Adrenal gland (tissue), 12 donors: ENCODE data around the gene TKT. TPM values are rescaled to one million over a fixed set of nuclear protein-coding genes. Genes with fewer than 3 reads are reported as not detected.

Source experiments
- DNase-seq, 7 donors: peaks; one replicate each; pipeline ENCODE4 v3.0.0-alpha.2; 2019 to 2020
- H3K27ac ChIP-seq, 5 donors: fragments of 200-600 bp; sonication (generic) in 4 of 5; 1 replicate in 3 of 5; 2 replicates in 2 of 5; pipeline versions ENCODE4 v1.5.1 to v1.8.0; 2016 to 2020; ENCODE audit warnings: mild to moderate bottlenecking in 1 of 5
- H3K27me3 ChIP-seq: fragments of 200-600 bp; 2 replicates; pipeline ENCODE4 v1.8.0; 2021
- H3K36me3 ChIP-seq, 2 donors: fragments of 200-600 bp; replicated peaks in 1 of 2; 1 replicate in 1 of 2; 2 replicates in 1 of 2; pipeline versions ENCODE4 v1.5.1 to v1.8.0; 2018 to 2022
- H3K4me1 ChIP-seq, 2 donors: fragments of 200-600 bp; replicated peaks in 1 of 2; 1 replicate in 1 of 2; 2 replicates in 1 of 2; pipeline versions ENCODE4 v1.5.1 to v1.8.0; 2018 to 2021
- H3K4me3 ChIP-seq, 4 donors: fragments of 200-600 bp; sonication (generic) in 3 of 4; one replicate each; pipeline ENCODE4 v1.5.1; 2016 to 2018
- H3K9me3 ChIP-seq, 3 donors: fragments of 200-600 bp; sonication (generic) in 1 of 3; replicated peaks in 1 of 3; 1 replicate in 2 of 3; 2 replicates in 1 of 3; pipeline versions ENCODE4 v1.5.1 to v1.8.0; 2016 to 2021
- CTCF ChIP-seq, 6 experiments: fragments of 450-650 bp in 4 of 6; fragments of 200-600 bp in 2 of 6; sonication (generic) in 1 of 6; IDR thresholded peaks; 1 replicate in 5 of 6; 2 replicates in 1 of 6; pipeline versions ENCODE4 v1.5.1 to v1.8.0; 2016 to 2021; ENCODE audit warnings: antibody characterized with exemption in 6 of 6, mild to moderate bottlenecking in 2 of 6, moderate library complexity in 1 of 6
- POLR2A ChIP-seq, 2 donors: fragments of 450-650 bp; IDR thresholded peaks; one replicate each; pipeline ENCODE4 v1.6.1; 2017; ENCODE audit warnings: antibody characterized with exemption in 2 of 2, mild to moderate bottlenecking in 2 of 2, moderate library complexity in 1 of 2
- WGBS, 4 donors: extraction: QIAGEN DNeasy Blood & Tissue Kit in 2 of 4; methylation state at CpG; one replicate each; pipeline versions ENCODE4 v1.1.5 to v1.1.7; 2013 to 2017; 5-methylcytosine and 5-hydroxymethylcytosine counted together
- intact Hi-C, 2 donors: fragments of 100-400 bp; cut with DNase I; formaldehyde crosslinking; loops; one replicate each; pipeline versions ENCODE4 v1.14.1 to v1.15.0; 2022 to 2023
- polyA plus RNA-seq, 3 donors: library from polyadenylated mRNA; stranded (reverse); fragments of 200-250 nt in 2 of 3; fragments of 350-450 nt in 1 of 3; fragmentation: Illumina TruSeq in 1 of 3; extraction: RNeasy Lipid Tissue Mini Kit (QIAGEN cat#74804) in 1 of 3; gene quantifications; one replicate each; pipeline ENCODE4 v1.2.3, GENCODE V29; 2013 to 2014
- total RNA-seq, 9 donors: library from RNA; depleted of rRNA in 4 of 9; stranded (reverse); fragments of >200 nt in 4 of 9; fragments of 120-200 nt in 1 of 9; fragmentation: NEBNext Ultra II Directional in 1 of 9; extraction: Animal tissue kit (Norgen Biotek cat#: 25700) in 1 of 9; gene quantifications; one replicate each; pipeline versions ENCODE4 v1.1.0 to v1.2.4, GENCODE V29; 2013 to 2023
- donor health status: healthy with polysubstance abuse.
- donor health status: Bipolar disorder and iron deficiency.
- donor health status: DM: yes; HTN: yes; CAD: no.
- donor health status: DM: no; HTN: no; CAD: no.
- donor health status: DM: no; HTN: no; CAD: no.
- donor health status: DM: yes; HTN: yes; CAD: no.

The TKT gene
- total and polyA plus RNA-seq, 12 donors = 131 to 516 (median 276) TPM

- Histone ChIP-seq H3K9me3 (no peaks in the 10 kb centered on the region), H3K4me1 (peaks cover 5 to 9% of the 10 kb centered on the region in 2 donors), H3K27ac (peak overlapping the region in 1 of 5 donors; percentile 50), H3K4me3 (no peak overlapping the region), H3K36me3 (peaks cover 0 to 47% of the 10 kb centered on the region in 2 donors), H3K27me3 (no peaks in the 10 kb centered on the region)
- DNase-seq = no peak
- 77 to 90% (median 84%) methylated on average over 4 of the region's 4 CpGs for WGBS, 4 donors
- TF ChIP-seq POLR2A (IDR thresholded peaks at IDR 0.05) = no peak
- intact Hi-C loops = no loop called here
Measured at GRCh38 chr3:53288214-53288613, 32.4 kb upstream of the TKT start.

GRCh38 chr3:53287131-53287629 lies 31.4 kb upstream of the TKT start:
- peaks cover 0 to 42% of the 10 kb centered on the region in 2 donors for H3K36me3 ChIP-seq
- intact Hi-C loops = no loop called here
- peak overlapping the region in 2 of 5 donors; percentile 50 to 69 for H3K27ac ChIP-seq

GRCh38 chr3:53286727-53287126 lies 30.9 kb upstream of the TKT start:
- Histone ChIP-seq H3K36me3 (peaks cover 0 to 39% of the 10 kb centered on the region in 2 donors), H3K4me3 (no peak overlapping the region), H3K9me3 (no peaks in the 10 kb centered on the region), H3K27me3 (no peaks in the 10 kb centered on the region), H3K4me1 (peaks cover 5 to 9% of the 10 kb centered on the region in 2 donors), H3K27ac (peak overlapping the region in 2 of 5 donors; percentile 23 to 69)
- no peak for TF ChIP-seq POLR2A (IDR thresholded peaks at IDR 0.05)
- no peak for TF ChIP-seq CTCF (IDR thresholded peaks at IDR 0.05)
- intact Hi-C loops = no loop called here
- 48 to 74% (median 60%) methylated on average over 1 of the region's 1 CpG for WGBS, 4 donors
- no peak for DNase-seq

More at GRCh38 chr3:53287131-53287629, 31.4 kb upstream of the TKT start:
- TF ChIP-seq POLR2A (IDR thresholded peaks at IDR 0.05) (no peak), CTCF (IDR thresholded peaks at IDR 0.05) (no peak)
- WGBS, 4 donors = 32 to 41% (median 38%) methylated on average over 4 of the region's 4 CpGs
- Histone ChIP-seq H3K4me1 (peaks cover 5 to 9% of the 10 kb centered on the region in 2 donors), H3K27me3 (no peaks in the 10 kb centered on the region), H3K4me3 (no peak overlapping the region), H3K9me3 (no peaks in the 10 kb centered on the region)
- DNase-seq = peak in 6 of 7 donors; percentile 41 to 65 (median 52)

- DNase-seq = no peak
- Histone ChIP-seq H3K27ac (no peak overlapping the region), H3K4me1 (peaks cover 2 to 9% of the 10 kb centered on the region in 2 donors), H3K9me3 (no peaks in the 10 kb centered on the region), H3K36me3 (peaks cover 0 to 24% of the 10 kb centered on the region in 2 donors), H3K27me3 (no peaks in the 10 kb centered on the region), H3K4me3 (no peak overlapping the region)
- TF ChIP-seq CTCF (IDR thresholded peaks at IDR 0.05) (no peak), POLR2A (IDR thresholded peaks at IDR 0.05) (no peak)
- intact Hi-C loops = no loop called here
- WGBS, 4 donors = 86 to 95% (median 89%) methylated on average over 8 of the region's 8 CpGs
Measured at GRCh38 chr3:53282581-53282980, 26.8 kb upstream of the TKT start.

- intact Hi-C loops = no loop called here
Measured at GRCh38 chr3:53278667-53279066, 22.8 kb upstream of the TKT start.

More at GRCh38 chr3:53278667-53279066, 22.8 kb upstream of the TKT start:
- Histone ChIP-seq H3K4me3 (no peak overlapping the region), H3K36me3 (peaks cover 0 to 4% of the 10 kb centered on the region in 2 donors), H3K27ac (no peak overlapping the region), H3K4me1 (no peaks in the 10 kb centered on the region), H3K9me3 (no peaks in the 10 kb centered on the region), H3K27me3 (no peaks in the 10 kb centered on the region)
- WGBS, 4 donors = 86 to 89% (median 87%) methylated on average over 2 to 4 of the region's 4 CpGs
- TF ChIP-seq CTCF (IDR thresholded peaks at IDR 0.05) = no peak
- DNase-seq = no peak
